T1000 (cell line): ENCODE results near the gene SPOP.
"Not testable (repeated sequence)": the region's sequence is repeated elsewhere in the genome, so short reads cannot be mapped to it uniquely, and the experiment has no call there.

Experiments used
- DNase-seq: peaks from one replicate; lab custom pipeline; 2025; ENCODE audit warnings: mixed read lengths; lab: John Stamatoyannopoulos, UW

Gene SPOP

DNA sequence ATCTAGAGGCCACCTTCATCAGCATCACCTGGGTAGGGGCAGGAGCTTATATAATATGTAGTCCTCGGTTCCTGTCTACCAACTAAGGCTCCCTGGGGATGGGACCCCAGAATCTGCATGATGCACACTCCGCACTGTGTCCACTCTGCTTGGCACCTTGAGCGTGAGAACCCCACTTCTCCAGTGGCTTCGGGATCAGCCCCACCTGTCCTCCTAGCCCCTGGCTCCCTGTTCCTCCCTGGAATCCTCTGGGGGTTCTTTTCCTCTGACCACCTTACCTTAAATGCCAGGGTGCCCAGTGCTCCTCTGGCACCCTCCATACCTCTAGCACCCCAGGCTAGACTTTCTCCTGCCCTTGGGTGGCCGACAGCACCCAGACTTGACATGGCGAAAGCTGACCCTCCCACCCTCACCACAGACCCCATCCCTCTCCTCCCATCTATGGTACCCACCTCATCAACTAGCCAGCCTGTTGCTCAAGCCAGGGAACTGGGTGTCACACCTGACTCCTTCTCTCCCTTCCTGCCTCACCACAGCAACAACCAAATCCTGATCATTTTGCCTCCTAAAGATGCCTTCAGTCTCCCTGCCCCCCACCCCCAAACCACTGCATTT lies 105.0 kb downstream of the SPOP start:
- no peak for DNase-seq

DNA sequence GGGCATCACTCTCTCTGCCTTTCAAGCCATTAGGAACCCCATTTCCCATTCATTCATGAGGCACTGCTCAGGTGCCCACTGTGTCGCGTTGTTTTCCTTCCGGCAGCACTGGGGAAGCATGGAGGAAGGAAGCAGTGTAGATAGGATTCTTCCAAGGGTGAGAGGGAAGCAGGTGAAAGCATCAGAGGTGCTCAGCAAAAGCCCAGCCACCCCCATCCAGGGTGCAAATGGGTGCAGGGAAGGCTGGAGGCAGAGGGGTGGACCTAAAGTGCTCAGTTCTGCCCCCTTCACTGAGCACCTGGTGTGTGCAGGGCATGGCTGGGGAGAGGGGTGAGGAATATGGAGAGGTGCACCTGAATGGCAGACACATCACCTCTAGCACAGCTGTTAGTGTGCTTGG lies 105.7 kb downstream of the SPOP start:
- no peak for DNase-seq

DNA sequence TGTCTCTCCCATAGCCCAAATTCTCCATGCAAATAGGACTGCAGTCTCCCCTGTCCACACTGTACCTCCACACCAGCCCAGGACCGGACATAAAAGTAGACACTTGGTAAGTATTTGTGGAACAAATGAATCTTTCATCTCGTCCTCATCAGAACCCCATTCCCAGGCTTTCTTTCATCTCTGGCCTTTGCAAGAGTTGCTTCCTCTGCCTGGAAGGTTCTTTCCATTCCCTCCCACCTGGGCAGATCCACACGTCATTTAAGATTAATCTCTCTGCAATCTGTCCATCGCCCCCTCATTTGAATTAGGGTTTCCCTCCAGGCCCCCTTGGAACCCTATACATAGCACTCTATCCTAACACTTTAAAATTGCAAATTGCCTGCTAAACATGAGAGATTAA lies 106.1 kb downstream of the SPOP start:
- DNase-seq: no peak

DNA sequence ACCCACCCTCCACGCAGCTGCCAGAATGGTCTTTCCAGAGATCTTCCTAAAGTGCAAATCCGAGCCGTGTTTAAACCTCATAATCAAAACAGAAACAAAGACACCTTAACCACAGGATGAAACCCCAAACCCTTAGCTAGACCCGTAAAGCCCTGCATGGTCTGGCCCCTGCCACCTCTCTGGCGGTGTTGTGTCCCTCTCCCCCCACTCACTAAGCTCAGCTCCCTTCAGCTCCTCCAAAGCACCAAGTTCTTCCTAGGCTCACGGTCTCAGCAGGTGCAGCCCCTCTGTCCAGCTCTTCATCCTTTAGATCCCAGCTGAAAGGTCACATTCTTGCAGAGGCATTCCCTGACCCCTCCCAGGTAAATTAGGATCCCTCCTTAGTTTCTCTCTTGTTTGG lies 106.6 kb downstream of the SPOP start:
- no peak for DNase-seq

DNA sequence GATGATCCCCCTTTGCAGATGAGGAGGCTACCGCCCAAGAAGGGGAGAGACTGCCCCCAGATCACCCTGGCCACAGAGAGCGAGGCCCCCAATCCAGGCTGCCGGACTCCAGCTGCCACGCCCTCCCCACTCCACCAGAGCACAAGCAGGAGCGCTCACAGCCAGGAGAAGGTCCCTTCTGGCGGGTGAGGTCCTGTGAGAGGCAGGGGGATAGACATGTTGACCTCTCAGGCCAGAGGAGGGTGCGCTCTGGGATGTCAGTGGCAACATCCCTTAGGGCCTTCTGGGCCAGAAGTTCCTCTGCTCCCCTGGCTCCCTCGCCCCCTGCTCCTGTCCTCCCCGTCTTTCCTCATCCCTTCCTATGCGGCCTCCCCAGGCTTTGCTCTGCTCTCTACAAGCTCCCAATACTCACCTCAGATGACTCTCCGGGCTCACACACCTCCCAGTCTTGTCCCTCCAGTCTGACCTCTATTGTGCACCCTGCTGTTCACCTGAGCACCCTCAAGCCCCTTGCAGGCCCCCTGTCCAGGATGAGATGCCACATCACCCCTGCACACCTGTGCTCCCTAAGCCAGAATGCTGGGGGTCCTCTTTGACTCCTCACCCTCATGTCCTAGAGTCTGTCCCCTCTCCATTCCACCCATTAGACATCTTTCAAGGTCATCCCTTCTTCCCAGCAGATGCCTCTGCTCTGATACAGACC lies 107.2 kb downstream of the SPOP start:
- DNase-seq: no peak

DNA sequence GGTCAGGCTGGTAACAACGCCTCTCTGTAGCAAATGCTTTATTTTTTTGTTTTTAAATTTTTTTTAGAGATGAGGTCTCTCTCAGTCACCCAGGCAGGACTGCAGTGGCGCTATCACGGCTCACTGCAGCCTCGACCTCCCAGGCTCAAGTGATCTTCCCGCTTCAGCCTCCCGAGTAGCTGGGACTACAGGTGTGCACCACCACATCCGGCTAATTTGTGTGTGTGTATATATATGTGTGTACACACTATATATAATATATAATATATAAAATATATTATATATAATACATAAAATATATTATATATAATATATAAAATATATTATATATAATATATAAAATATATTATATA lies 109.2 kb downstream of the SPOP start:
- DNase-seq: not testable (repeated sequence)

DNA sequence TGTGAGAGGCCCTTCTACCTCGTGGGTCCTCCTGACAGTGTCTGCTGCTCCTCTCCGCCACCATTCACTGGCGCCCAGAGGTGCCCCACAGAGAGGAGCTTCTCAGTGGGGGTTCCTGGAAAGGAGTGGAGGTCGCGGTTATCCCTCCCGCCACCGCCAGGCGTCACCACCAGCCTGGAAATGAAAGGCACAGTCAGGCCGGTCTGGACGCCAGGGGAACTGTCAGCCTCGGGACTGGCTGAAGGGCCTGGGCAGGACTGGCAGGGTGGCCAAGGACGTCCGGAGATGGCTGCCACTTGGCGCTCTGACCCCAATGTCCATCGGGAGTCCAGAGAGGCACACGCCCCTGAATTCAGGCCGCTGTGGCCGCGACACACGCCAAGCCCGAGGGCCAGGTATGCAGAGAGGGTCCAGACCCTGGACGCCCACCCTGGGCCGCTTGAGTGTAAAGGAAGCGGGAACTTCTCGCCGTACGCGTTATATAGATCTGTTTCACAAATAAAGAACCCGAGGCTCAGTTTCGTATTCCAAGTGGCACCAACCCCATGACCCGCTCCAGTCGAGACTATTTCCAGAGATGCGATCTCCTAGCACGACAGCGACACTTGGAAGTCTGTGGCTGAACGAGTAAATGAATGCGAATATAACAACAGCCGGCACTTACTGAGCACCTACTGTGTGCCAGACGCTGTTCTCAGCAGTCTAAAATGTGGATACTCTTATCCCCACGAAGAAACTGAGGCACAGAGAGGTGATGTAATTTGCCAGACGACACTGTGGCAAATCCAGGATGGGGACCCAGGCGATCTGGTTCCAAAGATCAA lies 109.8 kb downstream of the SPOP start:
- peak; percentile 68 for DNase-seq

DNA sequence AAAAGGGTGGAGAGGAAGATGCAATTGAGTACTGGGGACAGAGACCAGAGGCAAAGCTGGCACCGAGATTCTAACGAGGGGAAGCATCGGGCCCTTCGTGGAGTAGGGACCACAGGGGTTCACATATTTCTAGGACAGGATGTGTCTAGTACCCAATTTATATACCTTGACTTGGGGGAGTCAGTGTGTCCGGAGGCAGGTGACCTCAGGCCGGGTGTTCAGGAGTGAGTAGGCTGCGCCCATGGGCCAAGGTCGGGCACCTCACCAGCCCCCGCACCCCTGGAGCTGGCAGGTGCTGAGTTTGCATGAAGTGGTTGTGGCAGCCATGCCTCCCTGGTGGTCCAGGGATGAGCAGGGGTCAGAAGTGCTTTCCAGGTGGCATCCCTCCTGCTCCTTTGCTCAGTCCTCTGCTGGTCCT lies 110.8 kb downstream of the SPOP start:
- no peak for DNase-seq

DNA sequence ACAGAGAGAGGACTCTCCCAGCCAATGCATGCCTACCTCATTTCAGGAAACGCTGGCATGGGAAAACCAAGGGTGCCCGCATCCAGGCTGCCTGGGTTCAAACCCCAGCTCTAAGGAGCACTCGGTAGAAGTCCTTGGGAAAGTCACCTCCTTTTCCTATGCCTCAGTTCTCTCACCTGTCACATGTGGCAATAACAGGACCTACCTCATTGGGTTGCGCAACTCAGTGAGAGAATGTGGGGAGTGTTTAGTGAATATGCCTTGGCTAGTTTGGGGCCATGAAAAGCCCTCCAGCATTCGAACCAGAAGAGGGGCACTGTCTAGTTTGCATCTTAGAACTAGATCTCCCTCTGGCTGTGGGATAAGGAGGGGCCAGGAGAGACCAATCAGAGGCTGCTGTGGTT lies 111.2 kb downstream of the SPOP start:
- no peak for DNase-seq

DNA sequence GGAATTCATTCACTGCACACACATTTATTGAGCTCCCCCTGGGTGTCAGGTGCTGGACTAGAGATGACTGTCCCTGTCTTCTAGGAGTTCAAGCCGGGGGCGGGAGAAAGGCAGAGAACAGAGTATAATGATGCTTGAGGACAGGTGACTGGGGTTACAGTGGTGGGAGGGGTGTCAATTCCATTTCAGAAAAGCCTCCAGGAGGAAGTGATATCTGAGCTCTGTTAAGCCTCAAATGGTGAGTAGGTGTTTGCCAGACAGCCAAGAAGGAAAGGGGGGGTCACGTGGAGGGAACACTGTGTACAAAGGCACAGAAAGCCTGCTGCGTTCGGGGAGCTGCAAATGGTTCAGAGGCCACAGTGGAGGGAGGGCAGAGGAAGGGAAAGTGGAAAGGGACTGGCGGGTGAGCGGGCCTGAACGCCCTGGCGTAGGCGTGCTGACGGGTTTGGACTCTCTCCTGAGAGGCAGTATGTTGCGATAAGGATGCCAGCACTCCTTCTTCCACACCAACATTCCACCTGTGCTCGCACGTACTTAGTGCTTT lies 111.9 kb downstream of the SPOP start:
- DNase-seq: no peak

DNA sequence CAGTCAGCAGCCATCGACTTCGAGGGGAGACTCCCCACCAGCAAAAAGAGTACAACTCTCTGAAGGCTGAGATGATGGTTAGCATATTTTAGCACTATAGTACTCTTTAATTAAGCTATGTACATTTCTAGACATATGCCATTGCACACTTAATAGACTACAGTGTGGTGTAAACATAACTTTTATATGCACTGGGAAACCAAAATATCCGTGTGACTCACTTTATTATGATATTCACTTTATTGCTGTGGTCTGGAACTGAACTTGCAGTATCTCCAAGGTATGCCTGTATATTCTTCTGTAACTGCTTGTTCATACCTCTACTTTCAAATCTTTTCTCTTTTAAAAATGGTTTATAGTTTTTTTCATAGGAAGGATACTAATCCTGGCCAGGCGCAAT lies 113.3 kb downstream of the SPOP start:
- no peak for DNase-seq

DNA sequence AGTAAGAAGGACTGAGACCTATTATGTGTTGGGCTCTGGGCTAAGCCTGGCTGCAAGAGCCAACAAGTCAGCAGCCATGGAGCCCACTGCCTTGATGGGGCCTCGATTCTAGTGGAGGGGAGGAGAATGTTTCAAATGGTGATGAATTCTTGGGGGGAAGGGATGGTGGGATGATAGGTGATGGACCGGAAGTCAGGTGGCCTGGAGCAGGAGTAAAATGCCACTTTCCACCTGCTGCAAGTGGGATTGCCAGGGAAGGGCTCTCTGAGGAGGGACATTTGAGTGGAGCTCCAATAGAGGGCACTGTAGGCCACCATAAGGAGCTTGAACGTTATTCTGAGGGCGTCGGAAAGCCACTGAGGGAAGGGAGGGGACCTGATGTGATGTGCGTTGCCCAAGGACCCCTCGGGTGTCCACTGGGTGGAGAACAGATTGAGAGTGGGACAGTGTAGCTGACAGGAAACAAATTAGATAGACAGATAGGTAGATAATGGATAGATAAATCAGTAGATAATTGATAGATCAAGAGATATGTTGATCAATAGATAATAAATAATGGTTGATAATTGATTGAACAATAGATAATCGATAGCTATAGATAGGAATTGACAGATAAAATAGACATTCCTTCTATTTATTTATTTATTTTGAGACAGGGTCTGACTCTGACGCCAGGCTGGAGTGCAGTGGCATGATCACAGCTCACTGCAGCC lies 120.4 kb downstream of the SPOP start:
- no peak for DNase-seq

DNA sequence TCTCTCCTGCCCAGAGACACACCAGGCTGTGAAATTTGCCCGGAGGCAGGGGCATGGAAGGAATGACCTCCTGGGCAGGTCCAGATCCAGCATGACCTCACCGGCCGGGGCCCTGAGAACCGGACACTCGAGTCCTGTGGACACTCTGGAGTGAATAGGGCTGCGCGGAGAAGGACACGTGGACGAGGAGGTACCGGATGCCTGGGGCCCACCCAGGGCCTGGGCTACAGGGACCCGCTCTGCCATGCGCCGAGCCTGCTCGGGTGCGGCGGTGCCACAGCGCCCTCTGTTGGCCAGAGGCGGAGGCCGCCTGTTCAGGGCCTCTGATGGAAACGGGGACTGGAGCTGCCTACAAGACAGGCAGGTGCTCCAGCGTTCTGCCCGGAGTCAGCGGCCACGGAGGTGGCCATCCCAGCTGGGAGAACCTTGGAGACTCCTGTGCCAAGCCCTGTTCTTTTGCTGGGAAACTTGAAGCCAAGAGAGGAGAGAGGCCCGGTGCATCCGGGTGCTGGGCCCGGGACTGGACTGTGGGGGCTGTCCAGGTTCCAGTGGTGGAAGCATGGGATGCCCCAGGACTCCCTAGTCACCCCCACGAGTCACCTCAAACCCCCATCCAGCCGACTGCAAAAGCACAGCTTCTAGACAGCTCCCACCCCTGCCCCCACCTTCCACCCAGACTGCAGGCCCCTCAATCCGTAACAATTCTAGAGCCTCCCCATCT lies 121.5 kb downstream of the SPOP start:
- peak; percentile 54 for DNase-seq

DNA sequence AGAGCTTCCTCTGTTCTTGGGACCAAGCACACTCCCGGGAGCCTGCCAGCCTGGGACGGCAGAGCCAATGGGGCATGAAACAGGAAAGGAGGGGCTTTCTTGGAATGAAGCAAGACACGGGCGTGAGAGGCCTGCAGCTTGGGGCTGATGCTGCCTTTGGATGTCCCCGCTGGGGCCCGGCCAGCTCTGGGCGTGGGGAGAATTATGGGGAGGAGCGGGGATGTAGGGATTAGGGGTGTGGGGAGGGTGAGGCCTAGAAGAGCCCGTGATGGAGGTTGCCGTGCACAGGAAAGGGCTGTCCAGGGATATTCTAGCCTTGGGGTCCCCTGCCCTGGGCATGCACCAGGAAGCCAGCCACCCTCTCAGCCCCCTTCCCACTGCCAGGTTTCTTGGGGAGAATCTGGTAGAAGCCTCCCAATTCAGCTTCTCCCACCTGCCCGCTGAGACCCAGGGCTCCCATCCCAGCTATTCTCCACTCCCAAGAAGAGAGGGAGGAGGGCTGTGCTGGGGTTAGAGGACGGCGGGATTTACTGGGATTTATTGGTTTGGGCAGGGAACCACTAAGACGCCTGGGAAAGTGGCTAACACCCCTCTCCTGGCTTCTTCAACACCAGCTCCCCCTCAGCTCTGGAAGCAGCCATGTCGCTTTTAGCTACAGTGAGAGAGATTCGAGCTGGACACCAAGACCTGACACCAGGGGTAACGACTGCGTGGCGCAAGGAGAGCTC lies 122.2 kb downstream of the SPOP start:
- no peak for DNase-seq

DNA sequence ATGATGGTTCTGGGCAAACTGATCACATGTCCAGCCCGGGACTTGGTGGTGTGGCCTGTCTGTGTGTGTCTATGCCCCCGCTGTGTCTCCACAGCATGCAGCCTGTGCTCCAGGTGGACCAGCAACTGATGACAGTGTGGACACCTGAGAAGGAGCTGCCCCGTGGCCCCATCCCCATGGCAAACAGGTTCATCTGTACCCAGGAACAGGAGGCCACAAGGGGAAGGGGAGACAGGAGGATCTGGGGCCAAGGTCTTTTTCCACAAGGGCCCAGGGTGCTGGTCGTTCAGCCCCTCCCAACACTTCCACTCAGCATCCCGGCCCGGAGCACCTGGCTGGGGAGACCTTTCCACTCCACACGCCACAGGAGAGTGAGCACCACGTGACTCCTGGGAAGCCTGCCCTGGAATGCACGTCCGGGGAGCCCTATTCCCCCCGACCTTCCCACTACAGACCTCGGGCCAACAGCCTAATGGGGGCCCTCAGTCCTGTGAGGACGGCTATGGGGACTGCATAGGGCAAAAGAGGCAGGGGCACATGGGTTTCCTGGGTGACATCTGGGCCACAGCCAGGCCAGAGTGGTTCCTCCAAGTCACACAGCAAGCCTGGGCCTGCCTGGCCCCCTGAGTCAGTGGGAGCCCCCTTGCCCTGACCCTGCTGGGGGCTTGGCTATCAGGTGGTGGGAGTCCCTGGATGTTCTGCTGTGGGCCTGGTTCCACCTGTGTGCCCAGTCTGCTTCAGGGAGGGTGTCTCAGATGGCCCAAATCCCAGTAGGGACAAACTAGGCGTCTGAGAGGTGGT lies 123.0 kb downstream of the SPOP start:
- DNase-seq: no peak

DNA sequence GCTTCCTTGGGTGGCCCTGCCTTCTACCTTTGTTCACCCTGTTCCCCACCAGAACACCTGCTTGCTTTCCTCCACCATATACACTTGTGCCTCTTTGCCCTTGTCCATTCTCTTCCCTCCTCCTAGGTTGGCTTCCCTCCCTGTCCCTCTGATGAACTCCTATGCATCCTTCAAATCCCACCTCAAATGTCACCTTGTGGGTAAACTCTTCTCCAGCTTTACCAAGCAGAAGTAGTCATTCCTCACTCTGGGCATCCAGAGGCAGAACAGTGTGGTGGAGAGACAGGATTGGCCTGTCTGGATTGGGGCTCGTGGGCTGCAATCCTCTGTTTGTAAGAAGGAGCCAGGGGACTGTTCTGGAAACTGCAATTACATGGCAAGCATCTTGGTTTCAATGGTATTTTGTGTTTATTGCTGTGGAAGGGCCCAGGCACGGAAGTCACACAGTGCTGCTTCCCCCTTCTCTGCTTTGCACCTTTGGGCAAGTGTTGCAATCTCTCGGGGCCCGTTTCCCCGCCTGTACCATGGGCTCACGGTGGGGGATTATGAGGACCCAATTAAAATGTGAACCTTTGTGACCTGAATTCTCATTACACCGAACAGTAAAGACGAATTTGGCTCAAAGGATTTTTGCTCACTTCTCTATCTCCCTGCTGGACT lies 124.1 kb downstream of the SPOP start:
- no peak for DNase-seq

DNA sequence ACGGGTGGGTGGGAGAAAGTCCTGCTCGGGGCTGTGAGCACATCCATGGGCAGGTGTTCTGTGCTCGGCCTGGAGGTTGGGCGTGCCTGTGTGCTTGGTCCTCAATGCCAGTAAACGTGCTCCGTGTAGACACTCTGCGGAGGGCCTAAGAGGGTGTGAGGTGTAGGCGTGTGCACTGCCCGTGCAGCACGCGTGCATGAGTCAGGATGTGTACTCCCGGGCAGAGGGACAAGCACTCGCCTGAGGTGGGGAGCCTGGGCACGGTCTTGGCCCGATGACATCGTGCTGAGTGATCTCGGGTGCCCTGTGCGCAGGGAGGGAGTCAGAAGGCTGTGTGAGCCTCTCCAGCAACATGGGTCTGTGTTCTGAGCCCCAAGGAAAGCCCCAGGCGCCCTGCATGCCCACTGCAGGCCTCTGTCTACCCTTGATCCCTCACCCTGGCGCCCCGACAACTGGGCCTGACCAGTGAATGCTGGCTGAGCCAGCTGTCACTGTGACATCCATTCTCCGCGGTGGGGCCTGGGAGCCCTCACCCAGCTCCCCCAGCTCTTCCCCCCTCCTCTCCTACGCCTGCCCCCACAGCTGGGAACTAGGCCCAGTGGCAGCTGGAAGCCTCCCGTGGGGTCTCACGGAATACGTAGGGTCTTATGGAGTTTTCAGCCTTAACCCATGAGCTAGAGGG lies 125.7 kb downstream of the SPOP start:
- no peak for DNase-seq

DNA sequence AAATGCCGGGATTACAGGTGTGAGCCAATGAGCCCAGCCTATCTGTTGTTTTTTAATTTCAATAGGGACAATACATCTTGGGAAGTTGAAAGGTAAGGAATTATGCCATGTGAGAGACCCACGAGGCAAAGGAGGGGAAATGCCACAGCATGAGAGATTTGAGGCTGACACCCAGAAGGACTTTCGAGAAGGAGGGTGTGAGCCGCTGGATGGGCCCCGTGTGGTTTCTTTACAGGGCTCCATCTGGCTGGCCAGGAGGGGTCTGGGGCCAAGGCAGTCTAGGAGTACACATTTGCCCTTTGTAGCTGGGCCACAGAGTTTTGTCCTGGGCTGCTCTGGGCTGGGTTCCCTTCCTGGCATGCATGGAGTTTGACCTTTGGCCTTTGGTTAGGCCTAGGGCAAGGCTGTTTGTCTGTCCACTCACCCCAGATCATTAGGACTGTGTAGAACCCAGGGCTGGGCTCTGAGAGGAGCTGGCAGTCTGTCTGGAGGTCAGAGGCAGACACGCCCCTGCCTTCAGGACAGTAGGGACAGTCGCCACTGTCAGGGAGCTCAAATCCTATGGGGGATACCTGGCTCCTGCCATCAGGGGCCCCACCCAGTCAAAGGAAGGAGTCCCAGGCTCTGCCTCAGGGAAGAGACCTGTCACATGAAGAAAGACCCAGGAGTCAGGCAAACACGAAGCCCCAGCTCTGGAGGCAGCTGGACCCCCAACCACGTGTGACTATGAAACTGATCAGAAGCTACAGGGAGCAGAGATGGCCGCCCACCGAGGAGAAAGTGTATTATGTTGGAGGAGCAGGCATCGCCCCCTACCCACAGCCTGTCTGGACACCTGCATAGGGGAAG lies 126.5 kb downstream of the SPOP start:
- no peak for DNase-seq
